K562 (cell line): ENCODE results near the gene TMEM267. TPM values are rescaled to one million over a fixed set of nuclear protein-coding genes. Genes with fewer than 3 reads are reported as not detected.

Experiments
- ATF2 ChIP-seq: sonication (generic); formaldehyde crosslinking; IDR thresholded peaks from 2 replicates; pipeline ENCODE4 v1.8.1; 2022; ENCODE audit warnings: missing genetic modification reagents
- CBX5 ChIP-seq: IDR thresholded peaks from 2 replicates; pipeline ENCODE4 v1.6.1; 2014; ENCODE audit warnings: low read depth, borderline replicate concordance
- DEAF1 ChIP-seq: fragments of 450-650 bp; formaldehyde crosslinking; IDR thresholded peaks from 2 replicates; pipeline ENCODE4 v1.4.0; 2020; ENCODE audit warnings: mild to moderate bottlenecking, moderate library complexity
- E2F4 ChIP-seq: sonication (generic); formaldehyde crosslinking; IDR thresholded peaks from 2 replicates; pipeline ENCODE4 v1.8.0; 2022; ENCODE audit warnings: mild to moderate bottlenecking, low read depth, missing genetic modification reagents
- HDAC3 ChIP-seq: fragments of 450-650 bp; IDR thresholded peaks from 2 replicates; pipeline ENCODE4 v1.6.1; 2018; ENCODE audit warnings: borderline replicate concordance, mild to moderate bottlenecking, moderate library complexity; ENCODE audit not compliant: partially characterized antibody
- HLTF ChIP-seq: fragments of 450-650 bp; IDR thresholded peaks from 2 replicates; pipeline ENCODE4 v1.6.1; 2016
- HOMEZ ChIP-seq: fragments of 250-450 bp; sonication (Bioruptor Pico); IDR thresholded peaks from 2 replicates; pipeline ENCODE4 v1.4.0; 2020; ENCODE audit warnings: mild to moderate bottlenecking, moderate library complexity
- MEIS2 ChIP-seq: fragments of 450-650 bp; IDR thresholded peaks from 2 replicates; pipeline ENCODE4 v1.6.1; 2014; ENCODE audit warnings: mild to moderate bottlenecking; ENCODE audit not compliant: partially characterized antibody
- NFE2L1 ChIP-seq: fragments of 450-650 bp; IDR thresholded peaks from 2 replicates; pipeline ENCODE4 v1.6.1; 2016; ENCODE audit warnings: missing genetic modification characterization, low read depth, mild to moderate bottlenecking, missing compliant biosample characterization, moderate library complexity, borderline replicate concordance
- RBM14 ChIP-seq: fragments of 200-400 bp; formaldehyde crosslinking; IDR thresholded peaks from 2 replicates; pipeline ENCODE4 v1.6.1; 2018; ENCODE audit warnings: low read depth, mild to moderate bottlenecking, low read length, moderate library complexity, borderline replicate concordance; ENCODE audit not compliant: insufficient read depth
- ZNF121 ChIP-seq: sonication (generic); formaldehyde crosslinking; conservative IDR thresholded peaks from 2 replicates; pipeline ENCODE4 v1.8.0; 2022; ENCODE audit warnings: missing genetic modification reagents
- ZNF830 ChIP-seq: fragments of 250-450 bp; sonication (Bioruptor Pico); IDR thresholded peaks from 2 replicates; pipeline ENCODE4 v1.5.0; 2021; ENCODE audit warnings: mild to moderate bottlenecking
- polyA plus RNA-seq, 8 experiments: library from polyadenylated mRNA; depleted of rRNA in 4 of 8; stranded (reverse) in 5 of 8; unstranded in 3 of 8; fragments of >200 nt; fragmentation: Nextera tagmentation in 2 of 8; fragmentation: Illumina TruSeq in 1 of 8; extraction: Ambion mirVana in 2 of 8; extraction: Trizol in 1 of 8; gene quantifications; 2 replicates each; pipeline versions ENCODE4 v1.2.1 to v1.2.3, GENCODE V29; 2011 to 2014; ENCODE audit warnings: inconsistent platforms in 1 of 8, missing spikeins in 1 of 8
- total RNA-seq, 7 experiments: library from RNA; depleted of rRNA in 6 of 7; stranded (reverse); fragments of >200 nt in 6 of 7; fragmentation: Illumina TruSeq in 2 of 7; extraction: Trizol in 2 of 7; gene quantifications; 2 replicates each; pipeline versions ENCODE4 v1.2.1 to v1.2.3, GENCODE V29; 2011 to 2021; ENCODE audit warnings: low replicate concordance in 1 of 7

Gene TMEM267
- total and polyA plus RNA-seq, 9 of the 15 experiments (the other 6 are each of a cell fraction or from before 2014, with no cell fraction given): 8.1 to 61.1 (median 17.8) TPM

- TF ChIP-seq ZNF830 (CRISPR knock-in tag): peak; percentile 86
- 0 out of 2 replicates have a peak, but pooled peaks have one; percentile 11 for TF ChIP-seq HLTF
- TF ChIP-seq RBM14: peak; percentile 86; the same call in 1 of the 2 replicates
- TF ChIP-seq ATF2 (CRISPR knock-in tag): no peak
- no peak for TF ChIP-seq HOMEZ
- no peak for TF ChIP-seq E2F4 (CRISPR knock-in tag)
- TF ChIP-seq ZNF121 (CRISPR knock-in tag): no peak
- TF ChIP-seq CBX5: no peak
- peak; percentile 20; the same call in 1 of the 2 replicates for TF ChIP-seq DEAF1 (CRISPR knock-in tag)
- peak; percentile 40 for TF ChIP-seq MEIS2
- no peak for TF ChIP-seq HDAC3
- TF ChIP-seq NFE2L1 (tag): no peak
Observed at GRCh38 chr5:43483298-43484105, at the start of gene TMEM267 (continued).
